Peyer's patch (tissue), 4 donors: ENCODE data around the gene CDK6. TPM values are rescaled to one million over a fixed set of nuclear protein-coding genes. Genes with fewer than 3 reads are reported as not detected.

Experiments used
- DNase-seq, 3 donors: peaks; one replicate each; pipeline ENCODE4 v3.0.0-alpha.2; 2017 to 2019
- H3K27ac ChIP-seq, 4 donors: fragments of 200-600 bp; sonication (generic); one replicate each; pipeline ENCODE4 v1.5.1; 2016 to 2019
- H3K27me3 ChIP-seq, 2 donors: fragments of 200-600 bp; sonication (generic); one replicate each; pipeline ENCODE4 v1.5.1; 2019
- H3K36me3 ChIP-seq, 3 donors: fragments of 200-600 bp; sonication (generic); one replicate each; pipeline ENCODE4 v1.5.1; 2016 to 2019
- H3K4me1 ChIP-seq, 4 donors: fragments of 200-600 bp; sonication (generic); one replicate each; pipeline ENCODE4 v1.5.1; 2016 to 2019
- H3K4me3 ChIP-seq, 4 donors: fragments of 200-600 bp; sonication (generic); 1 replicate in 3 of 4; 2 replicates in 1 of 4; pipeline ENCODE4 v1.5.1; 2016 to 2019; ENCODE audit warnings: mild to moderate bottlenecking in 1 of 4
- H3K9me3 ChIP-seq, 4 donors: fragments of 200-600 bp; sonication (generic); one replicate each; pipeline ENCODE4 v1.5.1; 2016 to 2019; ENCODE audit warnings: mild to moderate bottlenecking in 1 of 4
- POLR2A ChIP-seq, 2 donors: fragments of 450-650 bp; IDR thresholded peaks; one replicate each; pipeline ENCODE4 v1.5.1; 2017; ENCODE audit warnings: antibody characterized with exemption in 2 of 2, mild to moderate bottlenecking in 2 of 2, moderate library complexity in 2 of 2
- total RNA-seq, 4 donors: library from RNA; depleted of rRNA; stranded (reverse); fragments of >200 nt; gene quantifications; one replicate each; pipeline ENCODE4 v1.1.0, GENCODE V29; 2016
- TF ChIP-seq, protein P1 (sequence below), 6 experiments: fragments of 450-650 bp in 4 of 6; fragments of 200-600 bp in 2 of 6; sonication (generic) in 1 of 6; IDR thresholded peaks; one replicate each; pipeline ENCODE4 v1.5.1; 2017 to 2019; ENCODE audit warnings: antibody characterized with exemption in 6 of 6, mild to moderate bottlenecking in 3 of 6, moderate library complexity in 1 of 6

Gene CDK6
- total RNA-seq, 4 donors from 2014 or later = 25.6 to 75.1 (median 55.4) TPM

DNA sequence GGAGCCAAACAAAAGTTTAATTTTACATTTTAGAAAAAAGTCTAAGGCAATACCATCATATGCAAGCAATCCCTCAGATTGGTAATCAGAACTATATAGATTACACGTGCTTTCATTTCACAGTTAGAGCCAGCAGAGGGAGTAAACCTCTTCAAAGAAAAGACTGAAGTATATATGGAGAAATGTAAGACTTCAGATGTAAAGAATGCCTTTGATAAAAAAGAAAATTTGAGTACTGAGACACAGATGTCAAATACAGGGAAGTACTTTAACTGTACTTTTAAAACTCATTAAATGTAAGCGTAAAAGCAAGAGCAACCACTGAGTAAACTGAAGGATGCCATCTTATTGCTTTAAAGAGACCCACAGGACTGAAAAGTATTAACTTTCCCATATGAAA, 144.8 kb downstream of the CDK6 start:
- no peak for DNase-seq
- H3K27ac ChIP-seq = no peak overlapping the region
- no peaks in the 10 kb centered on the region for H3K27me3 ChIP-seq
- H3K4me3 ChIP-seq = no peak overlapping the region
- no peaks in the 10 kb centered on the region for H3K9me3 ChIP-seq
- TF ChIP-seq POLR2A (IDR thresholded peaks at IDR 0.05) = no peak
- TF ChIP-seq, protein P1, sequence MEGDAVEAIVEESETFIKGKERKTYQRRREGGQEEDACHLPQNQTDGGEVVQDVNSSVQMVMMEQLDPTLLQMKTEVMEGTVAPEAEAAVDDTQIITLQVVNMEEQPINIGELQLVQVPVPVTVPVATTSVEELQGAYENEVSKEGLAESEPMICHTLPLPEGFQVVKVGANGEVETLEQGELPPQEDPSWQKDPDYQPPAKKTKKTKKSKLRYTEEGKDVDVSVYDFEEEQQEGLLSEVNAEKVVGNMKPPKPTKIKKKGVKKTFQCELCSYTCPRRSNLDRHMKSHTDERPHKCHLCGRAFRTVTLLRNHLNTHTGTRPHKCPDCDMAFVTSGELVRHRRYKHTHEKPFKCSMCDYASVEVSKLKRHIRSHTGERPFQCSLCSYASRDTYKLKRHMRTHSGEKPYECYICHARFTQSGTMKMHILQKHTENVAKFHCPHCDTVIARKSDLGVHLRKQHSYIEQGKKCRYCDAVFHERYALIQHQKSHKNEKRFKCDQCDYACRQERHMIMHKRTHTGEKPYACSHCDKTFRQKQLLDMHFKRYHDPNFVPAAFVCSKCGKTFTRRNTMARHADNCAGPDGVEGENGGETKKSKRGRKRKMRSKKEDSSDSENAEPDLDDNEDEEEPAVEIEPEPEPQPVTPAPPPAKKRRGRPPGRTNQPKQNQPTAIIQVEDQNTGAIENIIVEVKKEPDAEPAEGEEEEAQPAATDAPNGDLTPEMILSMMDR (IDR thresholded peaks at IDR 0.05) = peak in 5 of 6 experiments; percentile 46 to 79 (median 76)
- no peaks in the 10 kb centered on the region for H3K36me3 ChIP-seq
- H3K4me1 ChIP-seq = no peaks in the 10 kb centered on the region

DNA sequence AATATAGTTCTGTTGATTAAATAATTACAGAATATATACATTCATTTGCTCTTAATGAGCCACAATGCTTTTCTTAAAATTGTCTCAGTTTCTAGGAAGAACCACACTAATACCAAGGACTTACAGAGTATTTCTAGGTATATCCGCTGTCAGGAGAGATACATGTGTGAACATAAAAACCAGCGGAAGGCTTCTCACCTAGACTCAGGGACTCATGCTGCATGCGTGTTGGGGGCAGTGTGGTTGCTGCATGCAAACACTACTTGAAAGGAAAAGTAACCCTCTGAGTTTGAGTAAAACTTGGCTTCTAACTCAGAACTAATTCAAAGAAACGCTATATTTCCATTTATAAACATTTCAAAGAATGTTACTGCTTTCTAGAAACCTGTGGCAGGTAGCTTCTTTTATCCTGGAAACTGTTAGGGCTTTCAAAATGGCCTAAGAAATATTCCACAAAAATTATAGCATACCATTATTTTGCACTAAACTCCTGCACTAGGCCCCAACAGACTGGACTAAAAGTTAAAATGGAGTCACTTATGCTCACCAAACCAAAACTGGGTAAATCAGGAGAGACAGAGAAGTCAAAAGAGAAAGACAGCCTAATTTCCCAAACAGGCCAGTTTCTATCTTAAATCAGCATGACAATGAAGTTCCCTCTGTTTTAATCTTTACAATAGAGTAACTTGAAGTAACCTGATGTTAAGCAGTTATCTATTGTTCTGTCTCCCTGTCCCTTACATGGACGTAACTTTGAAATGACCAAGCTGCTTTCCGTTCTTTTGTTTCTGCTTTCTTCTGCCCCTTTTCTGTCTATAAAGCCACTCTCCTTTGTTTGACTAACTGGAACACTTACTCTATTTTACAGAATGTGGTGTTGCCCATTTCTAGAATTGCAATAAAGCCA, 151.0 kb downstream of the CDK6 start:
- DNase-seq = no peak
- H3K36me3 ChIP-seq = no peaks in the 10 kb centered on the region
- no peak overlapping the region for H3K4me3 ChIP-seq
- H3K27me3 ChIP-seq = no peaks in the 10 kb centered on the region
- H3K27ac ChIP-seq = peak overlapping the region in 1 of 4 donors; percentile 7
- no peak for TF ChIP-seq POLR2A (IDR thresholded peaks at IDR 0.05)
- TF ChIP-seq, protein P1 (IDR thresholded peaks at IDR 0.05) = no peak
- no peaks in the 10 kb centered on the region for H3K9me3 ChIP-seq
- H3K4me1 ChIP-seq = peaks cover 0 to 28% (median 0%) of the 10 kb centered on the region in 4 donors

DNA sequence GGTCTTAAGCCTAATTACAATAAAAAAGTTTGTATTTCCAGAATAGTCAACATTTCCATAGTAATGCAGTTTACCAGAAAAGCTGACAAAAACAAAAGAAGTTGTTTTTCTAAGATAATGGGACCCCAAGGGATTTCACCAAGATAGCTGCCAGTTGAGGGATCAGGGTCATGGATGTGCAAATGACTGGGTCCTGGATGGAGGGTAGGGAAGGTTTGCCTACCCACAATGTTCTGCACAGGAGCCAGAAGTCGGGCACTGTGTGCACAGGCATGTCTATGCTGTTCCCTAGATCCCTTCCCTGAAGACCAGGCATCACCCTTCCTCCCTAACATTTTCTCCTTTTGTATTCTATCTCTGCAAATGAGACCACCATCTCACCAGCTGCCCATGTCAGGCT, 152.1 kb downstream of the CDK6 start:
- TF ChIP-seq, protein P1 (IDR thresholded peaks at IDR 0.05) = no peak
- TF ChIP-seq POLR2A (IDR thresholded peaks at IDR 0.05) = no peak
- no peaks in the 10 kb centered on the region for H3K27me3 ChIP-seq
- H3K4me1 ChIP-seq = peaks cover 0 to 28% (median 0%) of the 10 kb centered on the region in 4 donors
- no peak overlapping the region for H3K4me3 ChIP-seq
- H3K36me3 ChIP-seq = no peaks in the 10 kb centered on the region
- no peaks in the 10 kb centered on the region for H3K9me3 ChIP-seq
- DNase-seq = no peak
- no peak overlapping the region for H3K27ac ChIP-seq

DNA sequence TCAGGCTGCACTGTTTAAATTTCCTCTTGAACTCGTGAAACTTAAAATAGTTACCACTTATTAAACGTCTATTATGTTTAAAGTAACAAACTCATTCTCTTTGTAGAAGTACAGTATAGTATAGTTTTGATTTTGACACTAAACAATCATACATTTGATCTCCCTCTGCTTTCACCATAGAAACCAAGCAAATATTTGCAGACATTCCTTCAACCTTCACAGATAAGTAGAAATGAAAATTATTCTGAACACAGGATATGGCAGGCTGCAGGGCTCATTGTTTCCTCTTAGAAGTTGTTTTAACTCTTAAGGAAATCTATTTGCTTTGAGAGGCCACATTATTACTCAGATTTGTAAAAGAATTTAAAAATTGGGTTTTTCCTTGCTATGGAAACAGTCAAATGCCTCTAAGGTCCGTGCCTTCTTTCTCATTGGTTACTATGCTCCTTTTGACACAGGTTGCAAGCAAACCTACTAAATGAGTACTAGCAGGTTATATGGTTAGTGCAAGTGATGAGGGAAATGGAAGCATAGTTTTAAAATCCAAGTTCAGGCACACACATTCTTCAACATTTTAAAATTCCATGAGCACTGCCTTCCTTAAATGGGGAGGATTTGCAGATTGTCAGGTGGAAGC, 153.4 kb downstream of the CDK6 start:
- no peaks in the 10 kb centered on the region for H3K27me3 ChIP-seq
- TF ChIP-seq, protein P1 (IDR thresholded peaks at IDR 0.05) = no peak
- no peak for TF ChIP-seq POLR2A (IDR thresholded peaks at IDR 0.05)
- no peak overlapping the region for H3K4me3 ChIP-seq
- H3K4me1 ChIP-seq = peaks cover 0 to 28% (median 0%) of the 10 kb centered on the region in 4 donors
- H3K9me3 ChIP-seq = no peaks in the 10 kb centered on the region
- no peak for DNase-seq
- H3K27ac ChIP-seq = peak overlapping the region in 1 of 4 donors; percentile 17
- H3K36me3 ChIP-seq = no peaks in the 10 kb centered on the region

DNA sequence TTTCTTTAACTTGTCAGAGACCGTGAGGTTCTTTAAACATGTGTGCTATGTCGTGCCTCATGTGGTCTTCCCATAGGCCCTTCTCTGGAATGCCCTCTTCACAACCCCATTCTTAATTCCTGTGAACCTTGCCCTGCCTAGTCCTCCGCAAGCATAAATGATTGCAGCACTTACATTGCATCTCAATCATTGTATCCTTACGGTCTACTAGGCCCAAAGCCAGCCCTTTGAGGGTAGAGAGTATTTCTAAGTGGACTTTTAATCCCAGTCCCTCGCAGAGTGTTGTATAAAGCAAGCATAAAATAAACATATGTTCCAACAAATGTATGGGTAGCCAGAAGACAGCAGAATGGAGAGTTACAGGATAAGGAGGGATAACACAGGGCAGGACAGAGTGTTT, 154.0 kb downstream of the CDK6 start:
- no peak overlapping the region for H3K27ac ChIP-seq
- no peaks in the 10 kb centered on the region for H3K36me3 ChIP-seq
- H3K9me3 ChIP-seq = no peaks in the 10 kb centered on the region
- no peaks in the 10 kb centered on the region for H3K27me3 ChIP-seq
- no peak overlapping the region for H3K4me3 ChIP-seq
- no peak for TF ChIP-seq POLR2A (IDR thresholded peaks at IDR 0.05)
- TF ChIP-seq, protein P1 (IDR thresholded peaks at IDR 0.05) = no peak
- H3K4me1 ChIP-seq = peaks cover 0 to 28% (median 0%) of the 10 kb centered on the region in 4 donors
- DNase-seq = no peak
